GM19193 (cell line): Measurements from ENCODE around the gene PELI1.

Experiments used
- POLR2A ChIP-seq: IDR thresholded peaks from 4 replicates; pipeline ENCODE4 v1.6.1; 2011; ENCODE audit not compliant: insufficient read depth, insufficient read length; ENCODE audit errors: extremely low read depth

PELI1 gene

GRCh38 chr2:64166637-64167420 lies 22.6 kb upstream of the PELI1 start:
- TF ChIP-seq POLR2A = no peak

DNA sequence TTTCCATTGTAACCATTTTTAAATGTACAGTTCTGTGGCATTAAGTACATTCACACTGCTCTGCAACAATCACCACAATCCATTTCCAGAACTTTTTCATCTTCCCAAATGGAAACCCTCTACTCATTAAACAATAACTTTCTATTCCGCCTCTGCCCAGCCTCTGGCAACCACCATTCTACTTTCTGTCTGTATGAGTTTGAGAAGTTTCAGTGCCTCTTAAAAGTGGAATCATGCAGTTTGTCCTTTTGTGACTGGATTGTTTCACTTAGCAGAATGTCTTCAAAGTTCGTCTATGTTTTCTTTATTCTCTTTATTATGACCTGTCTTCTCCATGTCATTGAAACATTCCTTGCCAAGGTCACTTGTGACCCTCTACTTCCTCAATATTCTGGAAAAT lies 22.0 kb upstream of the PELI1 start:
- no peak for TF ChIP-seq POLR2A

DNA sequence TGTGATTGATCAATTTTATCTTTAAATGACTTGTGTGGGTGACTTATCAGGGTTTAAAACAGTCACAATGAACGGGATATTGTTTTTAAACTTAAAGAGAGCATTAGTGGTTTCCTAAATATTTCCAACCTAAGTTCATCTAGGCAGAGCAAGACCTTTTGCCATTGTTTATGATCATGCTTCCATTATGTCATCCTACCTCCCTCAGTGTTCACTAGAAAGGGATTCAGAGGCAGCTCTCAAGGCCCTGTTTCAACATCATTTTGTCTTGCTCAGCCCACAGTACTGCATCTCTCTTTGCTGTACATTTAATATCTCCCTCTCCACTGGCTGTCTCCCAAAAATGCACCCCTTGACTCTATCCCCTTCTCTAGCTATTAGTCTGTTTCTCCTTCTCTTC lies 21.5 kb upstream of the PELI1 start:
- TF ChIP-seq POLR2A = no peak

GRCh38 chr2:64164629-64165028 lies 20.4 kb upstream of the PELI1 start:
- no peak for TF ChIP-seq POLR2A

DNA sequence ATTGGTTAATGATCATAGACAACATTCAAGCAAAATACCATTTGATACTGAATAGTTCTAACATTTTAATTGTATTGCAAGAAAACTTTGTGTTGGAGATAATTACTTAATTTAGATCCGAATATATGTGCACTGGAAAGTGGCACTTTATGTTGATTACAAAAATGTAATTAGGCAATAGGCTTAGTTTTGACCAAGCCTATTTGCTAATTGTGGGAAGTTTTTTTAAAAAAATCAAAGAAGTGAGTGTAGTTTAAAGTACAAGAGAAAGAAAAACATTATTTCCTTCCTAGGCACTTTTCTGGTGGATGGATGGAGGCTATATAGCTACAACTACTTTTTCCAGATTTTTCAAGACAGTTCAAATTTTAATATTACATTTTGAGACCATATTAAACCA lies 18.3 kb upstream of the PELI1 start:
- TF ChIP-seq POLR2A = no peak

- TF ChIP-seq POLR2A = no peak
These were observed 13.6 kb upstream of the PELI1 start for GRCh38 chr2:64157792-64158191.

- no peak for TF ChIP-seq POLR2A
These were observed 9.6 kb upstream of the PELI1 start for GRCh38 chr2:64153811-64154210.

DNA sequence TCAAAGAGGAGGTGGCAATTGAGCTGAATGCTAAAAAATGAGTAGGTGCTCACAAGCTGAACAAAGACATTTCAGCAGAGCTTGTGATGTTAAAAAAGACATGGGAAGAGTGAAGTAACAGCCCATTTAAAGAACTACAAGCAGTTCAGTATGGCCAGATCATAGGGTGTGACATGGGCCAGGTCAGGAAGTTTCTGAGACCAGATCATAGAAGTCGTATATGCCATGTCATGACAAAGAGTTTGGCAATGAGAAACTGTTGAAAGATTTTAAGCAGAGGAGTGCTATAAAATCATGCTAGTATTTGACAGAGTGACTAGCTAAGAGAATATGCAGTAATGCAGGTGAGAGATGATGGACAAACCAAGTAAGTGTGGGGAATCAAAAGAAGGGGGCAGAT lies 7.3 kb upstream of the PELI1 start:
- no peak for TF ChIP-seq POLR2A

- no peak for TF ChIP-seq POLR2A
These were observed 1.5 kb upstream of the PELI1 start for GRCh38 chr2:64145714-64146113.

DNA sequence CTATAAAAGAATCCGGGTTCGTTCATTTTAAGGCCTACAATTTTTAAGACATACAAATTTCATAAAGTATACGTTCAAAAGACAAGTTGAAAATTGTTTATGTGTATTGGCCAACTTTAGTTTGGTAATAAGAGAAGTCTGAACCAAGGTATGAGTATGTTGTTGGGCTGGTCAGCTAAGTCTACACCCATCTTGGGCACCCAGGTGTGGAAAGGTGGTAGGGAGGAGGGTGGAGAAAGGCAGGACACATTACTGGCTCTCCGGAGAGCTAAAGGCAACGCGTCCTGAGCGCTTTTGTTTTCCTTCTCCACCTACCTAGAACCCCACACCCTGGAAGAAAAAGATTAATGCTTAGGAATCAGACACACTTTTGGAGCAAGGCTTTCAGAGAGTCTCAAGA lies 899 bp upstream of the PELI1 start:
- no peak for TF ChIP-seq POLR2A

GRCh38 chr2:64143169-64144056 lies 807 bp downstream of the PELI1 start:
- TF ChIP-seq POLR2A = no peak

- peak; percentile 35 for TF ChIP-seq POLR2A
These were observed 1.5 kb downstream of the PELI1 start for GRCh38 chr2:64142741-64143168.

GRCh38 chr2:64141674-64142405 lies 2.4 kb downstream of the PELI1 start:
- TF ChIP-seq POLR2A = no peak

DNA sequence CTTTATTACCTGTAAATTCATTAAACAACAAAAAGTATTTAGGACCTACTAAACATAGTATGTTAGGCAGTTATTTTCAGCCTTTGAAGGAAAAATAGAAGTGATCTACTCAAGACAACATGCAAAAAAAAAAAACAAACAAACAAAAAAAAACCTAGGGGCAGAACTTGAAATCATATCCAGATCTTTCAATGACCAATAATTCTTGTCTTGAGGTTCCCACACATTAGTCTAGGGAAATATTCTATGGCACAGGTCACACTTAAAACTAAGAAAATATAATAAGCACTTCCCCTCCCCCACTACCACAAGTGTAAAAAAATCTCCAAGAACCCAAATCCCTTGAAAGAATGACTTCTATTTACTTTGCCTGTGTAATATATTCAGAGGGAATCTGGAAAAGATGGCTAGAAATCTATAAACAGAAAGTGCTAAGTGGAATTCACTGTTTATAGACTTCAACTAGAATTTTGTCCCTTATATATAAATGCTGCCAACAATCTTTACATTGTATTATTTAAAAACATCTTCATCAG lies 3.5 kb downstream of the PELI1 start:
- TF ChIP-seq POLR2A = no peak

GRCh38 chr2:64139956-64140355 lies 4.3 kb downstream of the PELI1 start:
- no peak for TF ChIP-seq POLR2A
